SK-N-MC (cell line): ENCODE measurements around the gene ACVR2A.

Source experiments
- DNase-seq: peaks from one replicate; pipeline ENCODE4 v3.0.0-alpha.2; 2011; ENCODE audit warnings: low read depth, low spot score
- H3K27ac ChIP-seq: fragments of 200-600 bp; sonication (generic); 2 replicates; pipeline ENCODE4 v1.5.1; 2016; ENCODE audit warnings: mixed run types
- H3K36me3 ChIP-seq: fragments of 200-600 bp; sonication (generic); 2 replicates; pipeline ENCODE4 v1.6.1; 2017; ENCODE audit warnings: antibody characterized with exemption, low read length, mixed read lengths; ENCODE audit not compliant: insufficient read depth
- H3K4me3 ChIP-seq: fragments of 200-600 bp; sonication (generic); 2 replicates; pipeline ENCODE4 v1.5.1; 2016
- H3K9ac ChIP-seq: fragments of 200-600 bp; sonication (generic); 2 replicates; pipeline ENCODE4 v1.8.0; 2017; ENCODE audit warnings: mixed run types, mixed read lengths; ENCODE audit not compliant: insufficient read length
- H3K9me3 ChIP-seq: fragments of 200-600 bp; sonication (generic); 2 replicates; pipeline ENCODE4 v1.6.1; 2017; ENCODE audit warnings: low read depth, mild to moderate bottlenecking, antibody characterized with exemption, low read length, moderate library complexity, mixed read lengths
- EZH2 ChIP-seq: fragments of 200-600 bp; sonication (generic); IDR thresholded peaks from one replicate; pipeline ENCODE4 v1.6.1; 2017; ENCODE audit warnings: antibody characterized with exemption
- FOXP2 ChIP-seq: optimal IDR thresholded peaks from 2 replicates; pipeline ENCODE3; 2011; ENCODE audit warnings: mild to moderate bottlenecking, moderate library complexity; ENCODE audit not compliant: insufficient read depth; ENCODE audit errors: extremely low read length, control extremely low read depth
- POLR2AphosphoS5 ChIP-seq: IDR thresholded peaks from 2 replicates; pipeline ENCODE4 v1.6.1; 2012; ENCODE audit warnings: mild to moderate bottlenecking, low read depth, low read length, borderline replicate concordance

Gene ACVR2A

GRCh38 chr2:147945660-147946059 is 100.8 kb downstream of the ACVR2A start:
- Histone ChIP-seq H3K36me3 (peaks cover 7% of the 10 kb centered on the region), H3K27ac (no peak overlapping the region), H3K4me3 (no peak overlapping the region), H3K9ac (no peak overlapping the region), H3K9me3 (no peaks in the 10 kb centered on the region)
- no peak for DNase-seq
- TF ChIP-seq POLR2AphosphoS5 (no peak), FOXP2 (no peak), EZH2 (no peak)

GRCh38 chr2:147952118-147952517 is 107.3 kb downstream of the ACVR2A start:
- TF ChIP-seq POLR2AphosphoS5 (no peak), FOXP2 (no peak), EZH2 (no peak)
- no peak for DNase-seq
- peaks cover 27% of the 10 kb centered on the region for H3K36me3 ChIP-seq

GRCh38 chr2:147968571-147968970 is 123.7 kb downstream of the ACVR2A start:
- TF ChIP-seq FOXP2 (no peak), POLR2AphosphoS5 (no peak), EZH2 (no peak)
- no peak for DNase-seq
- Histone ChIP-seq H3K9ac (no peak overlapping the region), H3K36me3 (peaks cover 58% of the 10 kb centered on the region), H3K9me3 (peaks cover 13% of the 10 kb centered on the region), H3K4me3 (no peak overlapping the region), H3K27ac (no peak overlapping the region)

More at GRCh38 chr2:147952118-147952517, 107.3 kb downstream of the ACVR2A start:
- no peak overlapping the region for H3K4me3 ChIP-seq
- no peaks in the 10 kb centered on the region for H3K9me3 ChIP-seq
- no peak overlapping the region for H3K27ac ChIP-seq
- H3K9ac ChIP-seq: no peak overlapping the region

- DNase-seq: no peak
- Histone ChIP-seq H3K9me3 (no peaks in the 10 kb centered on the region), H3K27ac (no peak overlapping the region), H3K4me3 (no peak overlapping the region), H3K9ac (no peak overlapping the region), H3K36me3 (peaks cover 21% of the 10 kb centered on the region)
- TF ChIP-seq EZH2: no peak
- no peak for TF ChIP-seq POLR2AphosphoS5
- TF ChIP-seq FOXP2: no peak
These were observed 131.3 kb downstream of the ACVR2A start for GRCh38 chr2:147976102-147976501.

- H3K4me3 ChIP-seq: no peak overlapping the region
These were observed 132.8 kb downstream of the ACVR2A start for GRCh38 chr2:147977679-147978078.

More at GRCh38 chr2:147977679-147978078, 132.8 kb downstream of the ACVR2A start:
- Histone ChIP-seq H3K9me3 (no peaks in the 10 kb centered on the region), H3K36me3 (peaks cover 15% of the 10 kb centered on the region), H3K27ac (no peak overlapping the region), H3K9ac (no peak overlapping the region)
- DNase-seq: no peak
- no peak for TF ChIP-seq POLR2AphosphoS5
- no peak for TF ChIP-seq EZH2
- no peak for TF ChIP-seq FOXP2
